ENCODE data around the gene PDZD8. TPM values are rescaled to one million over a fixed set of nuclear protein-coding genes. Genes with fewer than 3 reads are reported as not detected.

Gene PDZD8
- total RNA-seq, 1 experiment from 2014 or later = 13.6 TPM

- H3K4me2 ChIP-seq (ENCODE audit: low read length) = no peak overlapping the region
- no peaks in the 10 kb centered on the region for H3K79me2 ChIP-seq (ENCODE audit: low read length)
- H2AFZ ChIP-seq (ENCODE audit: low read length) = no peak overlapping the region
- H3K9me3 ChIP-seq (ENCODE audit: low read length) = no peaks in the 10 kb centered on the region
- H3K36me3 ChIP-seq (ENCODE audit: low read depth, low read length) = no peaks in the 10 kb centered on the region
- ChIA-PET POLR2A (ENCODE audit: unreplicated experiment) (no interaction called here), CTCF (no interaction called here)
- no peak overlapping the region for H3K27ac ChIP-seq (ENCODE audit: low read length)
- no peak for TF ChIP-seq EZH2phosphoT487 (IDR thresholded peaks at IDR 0.05; ENCODE audit: borderline replicate concordance, low read length)
- TF ChIP-seq CTCF (conservative IDR thresholded peaks at IDR 0.05; ENCODE audit: low read depth, low read length) = no peak
- TF ChIP-seq EZH2 (IDR thresholded peaks at IDR 0.05; ENCODE audit: low read length, unreplicated experiment) = no peak
- ATAC-seq = no peak
- no peaks in the 10 kb centered on the region for H4K20me1 ChIP-seq (ENCODE audit: low read length)
- H3K4me3 ChIP-seq (ENCODE audit: low read length) = no peak overlapping the region
- H3K4me1 ChIP-seq (ENCODE audit: insufficient read depth, low read length) = no peaks in the 10 kb centered on the region
- no peaks in the 10 kb centered on the region for H3F3A ChIP-seq (ENCODE audit: low read length, unreplicated experiment)
- intact Hi-C loops (cut with micrococcal nuclease) = no loop called here
- no TSS peak for BruUV-seq (replicated peaks)
- H3K9me2 ChIP-seq (replicated peaks; ENCODE audit: low read length) = no peaks in the 10 kb centered on the region
- peaks cover 32% of the 10 kb centered on the region for H3K27me3 ChIP-seq (ENCODE audit: low read length)
- no peak overlapping the region for H3K9ac ChIP-seq (ENCODE audit: low read length)
- no peak for DNase-seq
Measured at GRCh38 chr10:117259279-117259678, 116.0 kb downstream of the PDZD8 start.

- H4K20me1 ChIP-seq (ENCODE audit: low read length) = no peaks in the 10 kb centered on the region
- no peaks in the 10 kb centered on the region for H3K79me2 ChIP-seq (ENCODE audit: low read length)
- H2AFZ ChIP-seq (ENCODE audit: low read length) = no peak overlapping the region
- ATAC-seq = no peak
- no peak overlapping the region for H3K4me2 ChIP-seq (ENCODE audit: low read length)
- no peak overlapping the region for H3K4me3 ChIP-seq (ENCODE audit: low read length)
- TF ChIP-seq CTCF (conservative IDR thresholded peaks at IDR 0.05; ENCODE audit: low read depth, low read length) (no peak), EZH2 (IDR thresholded peaks at IDR 0.05; ENCODE audit: low read length, unreplicated experiment) (no peak), EZH2phosphoT487 (IDR thresholded peaks at IDR 0.05; ENCODE audit: borderline replicate concordance, low read length) (no peak)
- no peaks in the 10 kb centered on the region for H3K36me3 ChIP-seq (ENCODE audit: low read depth, low read length)
- H3K4me1 ChIP-seq (ENCODE audit: insufficient read depth, low read length) = no peaks in the 10 kb centered on the region
- H3K9me3 ChIP-seq (ENCODE audit: low read length) = no peaks in the 10 kb centered on the region
- H3K27ac ChIP-seq (ENCODE audit: low read length) = no peak overlapping the region
- H3K27me3 ChIP-seq (ENCODE audit: low read length) = peaks cover 32% of the 10 kb centered on the region
- no TSS peak for BruUV-seq (replicated peaks)
- POLR2A ChIA-PET (ENCODE audit: unreplicated experiment) = no interaction called here
- H3F3A ChIP-seq (ENCODE audit: low read length, unreplicated experiment) = no peaks in the 10 kb centered on the region
- intact Hi-C loops (cut with micrococcal nuclease) = no loop called here
- no peak overlapping the region for H3K9ac ChIP-seq (ENCODE audit: low read length)
- no peaks in the 10 kb centered on the region for H3K9me2 ChIP-seq (replicated peaks; ENCODE audit: low read length)
- no peak for DNase-seq
- CTCF ChIA-PET = no interaction called here
Measured at GRCh38 chr10:117257721-117258120, 117.5 kb downstream of the PDZD8 start.

GRCh38 chr10:117256910-117257309 lies 118.3 kb downstream of the PDZD8 start:
- no peaks in the 10 kb centered on the region for H4K20me1 ChIP-seq (ENCODE audit: low read length)
- H3K4me1 ChIP-seq (ENCODE audit: insufficient read depth, low read length) = no peaks in the 10 kb centered on the region
- H3K4me2 ChIP-seq (ENCODE audit: low read length) = no peak overlapping the region
- H3K9me2 ChIP-seq (replicated peaks; ENCODE audit: low read length) = no peaks in the 10 kb centered on the region
- no peaks in the 10 kb centered on the region for H3K79me2 ChIP-seq (ENCODE audit: low read length)
- CTCF ChIA-PET = no interaction called here
- H3K27ac ChIP-seq (ENCODE audit: low read length) = no peak overlapping the region
- H3F3A ChIP-seq (ENCODE audit: low read length, unreplicated experiment) = no peaks in the 10 kb centered on the region
- H3K36me3 ChIP-seq (ENCODE audit: low read depth, low read length) = no peaks in the 10 kb centered on the region
- H3K9me3 ChIP-seq (ENCODE audit: low read length) = no peaks in the 10 kb centered on the region
- no peak overlapping the region for H3K9ac ChIP-seq (ENCODE audit: low read length)
- no peak overlapping the region for H3K4me3 ChIP-seq (ENCODE audit: low read length)
- intact Hi-C loops (cut with micrococcal nuclease) = no loop called here
- POLR2A ChIA-PET (ENCODE audit: unreplicated experiment) = no interaction called here
- ATAC-seq (no peak), DNase-seq (no peak)
- peaks cover 32% of the 10 kb centered on the region for H3K27me3 ChIP-seq (ENCODE audit: low read length)
- BruUV-seq (replicated peaks) = no TSS peak
- no peak overlapping the region for H2AFZ ChIP-seq (ENCODE audit: low read length)
- TF ChIP-seq EZH2 (IDR thresholded peaks at IDR 0.05; ENCODE audit: low read length, unreplicated experiment) (no peak), CTCF (conservative IDR thresholded peaks at IDR 0.05; ENCODE audit: low read depth, low read length) (no peak), EZH2phosphoT487 (IDR thresholded peaks at IDR 0.05; ENCODE audit: borderline replicate concordance, low read length) (no peak)
